NB4 (cell line): Measurements from ENCODE around the gene TOMM5.

Source experiments
- DNase-seq: peaks from one replicate; pipeline ENCODE4 v3.0.0; 2010; ENCODE audit warnings: low read depth
- H3K4me3 ChIP-seq: one replicate; pipeline ENCODE4 v1.5.1; 2011; ENCODE audit warnings: mild to moderate bottlenecking, low read depth, low read length, moderate library complexity
- CTCF ChIP-seq: IDR thresholded peaks from one replicate; pipeline ENCODE4 v1.5.1; 2012; ENCODE audit warnings: low read depth, low read length
- MYC ChIP-seq: IDR thresholded peaks from 2 replicates; pipeline ENCODE4 v1.6.1; 2011; ENCODE audit warnings: low read depth, low read length
- POLR2A ChIP-seq: IDR thresholded peaks from 2 replicates; pipeline ENCODE4 v1.6.1; 2011; ENCODE audit warnings: mild to moderate bottlenecking; ENCODE audit not compliant: insufficient read length; ENCODE audit errors: extremely low read depth
- TF ChIP-seq, protein P1 (sequence below): IDR thresholded peaks from 2 replicates; pipeline ENCODE4 v1.6.1; 2011; ENCODE audit warnings: low read depth, low read length

Gene TOMM5

GRCh38 chr9:37636511-37637448 lies 44.4 kb upstream of the TOMM5 start:
- DNase-seq, result no peak
- H3K4me3 ChIP-seq, result no peak overlapping the region
- TF ChIP-seq, protein P1, sequence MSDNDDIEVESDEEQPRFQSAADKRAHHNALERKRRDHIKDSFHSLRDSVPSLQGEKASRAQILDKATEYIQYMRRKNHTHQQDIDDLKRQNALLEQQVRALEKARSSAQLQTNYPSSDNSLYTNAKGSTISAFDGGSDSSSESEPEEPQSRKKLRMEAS, result no peak
- TF ChIP-seq CTCF (no peak), MYC (no peak), POLR2A (no peak)

DNA sequence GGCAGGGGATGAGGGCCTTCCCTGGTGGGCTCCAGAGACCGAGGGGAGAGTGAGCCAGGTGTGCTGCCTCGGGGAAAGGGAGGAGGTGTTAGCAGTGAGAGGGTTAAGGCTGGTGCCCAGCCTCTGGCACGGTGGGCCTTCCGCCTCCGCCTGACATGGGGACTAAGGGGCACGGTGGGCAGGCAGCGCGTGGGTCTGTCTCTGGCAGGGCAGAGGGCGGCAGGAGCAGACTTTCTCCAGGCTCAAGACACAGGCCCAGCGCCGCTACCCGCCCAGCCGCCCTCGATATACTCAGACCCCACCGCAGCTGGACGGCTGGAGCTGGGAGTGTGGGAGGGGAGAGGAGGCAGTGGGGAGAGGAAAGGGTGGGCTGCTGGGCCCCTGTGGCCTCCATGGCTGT lies 43.4 kb upstream of the TOMM5 start:
- DNase-seq, result no peak
- no peak overlapping the region for H3K4me3 ChIP-seq
- no peak for TF ChIP-seq CTCF
- TF ChIP-seq MYC, result no peak
- TF ChIP-seq, protein P1, result no peak
- TF ChIP-seq POLR2A, result no peak

DNA sequence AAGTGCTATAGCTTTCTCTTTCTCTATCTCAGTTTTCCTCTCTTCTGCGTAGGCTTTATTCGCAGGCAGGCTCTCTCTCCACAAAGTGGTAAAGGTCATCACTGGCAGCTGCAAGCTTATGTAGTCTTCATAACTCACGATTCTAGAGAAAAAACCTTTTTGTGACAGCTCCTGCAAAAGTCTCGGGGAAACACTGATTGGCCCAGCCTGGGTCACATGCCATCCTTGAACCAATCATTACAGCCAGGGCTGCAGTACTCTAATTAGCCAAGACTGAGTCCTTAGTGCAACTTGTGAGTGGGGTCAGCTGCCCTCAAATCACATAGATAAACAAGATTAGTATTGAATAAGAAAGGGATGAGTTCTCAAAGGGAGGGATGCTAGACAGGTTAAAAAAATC lies 40.1 kb upstream of the TOMM5 start:
- H3K4me3 ChIP-seq, result no peak overlapping the region
- no peak for TF ChIP-seq MYC
- no peak for TF ChIP-seq CTCF
- no peak for TF ChIP-seq POLR2A
- TF ChIP-seq, protein P1, result no peak
- no peak for DNase-seq

- DNase-seq, result no peak
- TF ChIP-seq CTCF (no peak), MYC (no peak), POLR2A (no peak)
- TF ChIP-seq, protein P1, result no peak
These were observed 34.4 kb upstream of the TOMM5 start for GRCh38 chr9:37626708-37627292.

DNA sequence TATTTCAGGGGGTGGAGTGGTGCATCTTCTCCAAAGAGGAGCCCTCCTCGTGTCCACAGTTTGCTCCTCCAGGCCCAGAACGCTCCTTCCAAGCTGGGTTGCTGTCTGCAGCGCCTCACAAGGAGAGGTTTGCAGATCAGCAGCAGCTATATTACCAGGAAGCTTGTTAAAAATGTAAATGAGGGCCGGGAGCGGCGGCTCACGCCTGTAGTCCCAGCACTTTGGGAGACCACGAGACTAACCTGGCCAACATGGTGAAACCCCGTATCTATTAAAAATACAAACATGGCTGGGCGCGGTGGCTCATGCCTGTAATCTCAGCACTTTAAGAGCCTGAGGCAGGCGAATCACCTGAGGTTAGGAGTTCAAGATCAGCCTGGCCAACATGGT lies 33.4 kb upstream of the TOMM5 start:
- DNase-seq, result no peak
- no peak overlapping the region for H3K4me3 ChIP-seq
- TF ChIP-seq POLR2A, result no peak
- TF ChIP-seq, protein P1, result no peak
- no peak for TF ChIP-seq MYC
- TF ChIP-seq CTCF, result no peak

More at GRCh38 chr9:37626708-37627292, 34.4 kb upstream of the TOMM5 start:
- no peak overlapping the region for H3K4me3 ChIP-seq
